Measurements from ENCODE around the gene EGLN2. TPM values are rescaled to one million over a fixed set of nuclear protein-coding genes. Genes with fewer than 3 reads are reported as not detected.
"Not testable (repeated sequence)": the region's sequence is repeated elsewhere in the genome, so short reads cannot be mapped to it uniquely, and the experiment has no call there.

Gene EGLN2
- total RNA-seq, 1 donor from 2014 or later = 83.1 TPM

DNA sequence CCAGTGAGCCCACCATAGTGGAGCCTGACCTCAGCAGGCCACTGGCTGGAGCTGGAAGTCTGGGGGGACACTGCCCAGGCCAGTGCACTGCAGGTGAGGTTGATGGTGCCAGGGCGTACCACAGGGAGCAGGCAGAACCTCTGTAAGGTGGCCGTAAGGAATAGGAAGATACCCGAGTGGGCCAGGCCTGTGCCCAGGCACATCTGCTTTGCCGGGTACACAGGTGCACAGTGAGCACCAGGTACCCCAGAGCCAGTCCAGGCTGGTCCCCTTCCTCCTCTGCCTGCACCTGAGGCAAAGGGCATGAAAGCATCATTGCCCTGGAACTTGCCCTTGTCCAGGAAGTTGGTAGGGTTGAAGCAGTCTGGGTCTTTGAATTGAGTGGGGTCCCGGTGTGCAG lies 9.5 kb downstream of the EGLN2 start:
- DNase-seq (ENCODE audit: low spot score) = no peak
- Mint-ChIP-seq H3K4me3 (ENCODE audit: unreplicated experiment) (no peak overlapping the region), H3K4me1 (ENCODE audit: low read depth) (peaks cover 73% of the 10 kb centered on the region), H3K9me3 (ENCODE audit: low read depth) (no peaks in the 10 kb centered on the region), H3K27me3 (ENCODE audit: low read depth) (no peaks in the 10 kb centered on the region), H3K27ac (ENCODE audit: unreplicated experiment) (no peak overlapping the region), H3K36me3 (ENCODE audit: low read depth) (peaks cover 11% of the 10 kb centered on the region)
- TF ChIP-seq, protein P1, sequence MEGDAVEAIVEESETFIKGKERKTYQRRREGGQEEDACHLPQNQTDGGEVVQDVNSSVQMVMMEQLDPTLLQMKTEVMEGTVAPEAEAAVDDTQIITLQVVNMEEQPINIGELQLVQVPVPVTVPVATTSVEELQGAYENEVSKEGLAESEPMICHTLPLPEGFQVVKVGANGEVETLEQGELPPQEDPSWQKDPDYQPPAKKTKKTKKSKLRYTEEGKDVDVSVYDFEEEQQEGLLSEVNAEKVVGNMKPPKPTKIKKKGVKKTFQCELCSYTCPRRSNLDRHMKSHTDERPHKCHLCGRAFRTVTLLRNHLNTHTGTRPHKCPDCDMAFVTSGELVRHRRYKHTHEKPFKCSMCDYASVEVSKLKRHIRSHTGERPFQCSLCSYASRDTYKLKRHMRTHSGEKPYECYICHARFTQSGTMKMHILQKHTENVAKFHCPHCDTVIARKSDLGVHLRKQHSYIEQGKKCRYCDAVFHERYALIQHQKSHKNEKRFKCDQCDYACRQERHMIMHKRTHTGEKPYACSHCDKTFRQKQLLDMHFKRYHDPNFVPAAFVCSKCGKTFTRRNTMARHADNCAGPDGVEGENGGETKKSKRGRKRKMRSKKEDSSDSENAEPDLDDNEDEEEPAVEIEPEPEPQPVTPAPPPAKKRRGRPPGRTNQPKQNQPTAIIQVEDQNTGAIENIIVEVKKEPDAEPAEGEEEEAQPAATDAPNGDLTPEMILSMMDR (IDR thresholded peaks at IDR 0.05) = no peak

DNA sequence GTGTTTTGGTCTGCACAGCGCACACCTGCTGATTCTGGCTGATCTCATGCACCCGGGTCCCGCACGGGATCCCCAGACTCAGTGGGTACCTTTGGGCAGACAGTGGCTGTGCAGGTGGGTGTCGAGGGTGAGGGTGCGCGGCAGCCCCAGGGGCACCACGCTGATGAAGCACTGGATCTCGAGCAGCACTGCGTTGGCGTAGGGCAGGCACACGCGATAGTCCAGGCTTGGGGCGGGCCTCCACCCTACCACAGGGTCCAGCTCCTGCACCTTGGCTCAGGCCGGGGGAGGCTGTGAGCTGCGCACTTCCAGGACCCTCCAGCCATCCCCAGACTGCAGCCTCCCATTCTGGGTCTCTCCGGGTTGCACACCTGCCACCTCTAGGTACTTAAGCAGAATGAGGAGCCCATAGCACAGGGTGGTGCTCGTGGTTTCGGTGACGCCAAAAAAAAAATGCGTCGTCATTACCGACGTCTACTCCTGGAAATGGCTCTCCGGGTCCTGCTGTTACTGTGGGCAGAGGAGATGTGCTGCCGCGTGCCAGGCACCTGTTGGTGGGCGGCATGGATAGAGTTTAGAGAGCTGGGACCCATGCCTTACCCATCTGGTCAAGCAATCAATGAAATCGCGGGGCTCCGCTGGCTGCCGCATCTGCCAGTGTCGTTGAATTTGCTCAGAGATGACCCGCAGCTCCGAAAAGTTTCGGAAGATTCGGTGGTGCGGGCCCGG lies 10.5 kb downstream of the EGLN2 start:
- TF ChIP-seq, protein P1 (IDR thresholded peaks at IDR 0.05) = no peak
- Mint-ChIP-seq H3K9me3 (ENCODE audit: low read depth) (no peaks in the 10 kb centered on the region), H3K27ac (ENCODE audit: unreplicated experiment) (peak overlapping the region; percentile 45), H3K4me3 (ENCODE audit: unreplicated experiment) (peak overlapping the region; percentile 16), H3K36me3 (ENCODE audit: low read depth) (peaks cover 11% of the 10 kb centered on the region), H3K27me3 (ENCODE audit: low read depth) (no peaks in the 10 kb centered on the region), H3K4me1 (ENCODE audit: low read depth) (peaks cover 72% of the 10 kb centered on the region)
- no peak for DNase-seq (ENCODE audit: low spot score)

DNA sequence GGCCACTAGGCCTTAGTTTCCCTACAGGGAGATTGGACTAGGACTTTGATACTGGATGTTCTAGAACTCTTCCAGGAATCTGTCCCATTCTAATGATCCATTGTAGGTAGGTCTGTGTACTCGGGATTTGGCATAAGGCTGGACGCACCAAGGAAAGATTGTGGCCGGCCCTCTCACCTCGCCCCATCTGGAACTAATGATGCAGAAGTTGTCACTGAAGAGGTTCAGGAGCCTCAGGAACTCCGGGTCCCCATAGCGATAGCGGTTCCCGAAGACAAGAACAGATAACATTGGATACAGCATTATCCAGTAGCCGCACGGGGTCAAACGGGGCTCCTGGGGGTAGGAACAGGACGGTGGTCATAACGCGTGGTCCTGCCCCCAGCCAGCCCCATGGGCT lies 11.2 kb downstream of the EGLN2 start:
- peaks cover 66% of the 10 kb centered on the region for H3K4me1 Mint-ChIP-seq (ENCODE audit: low read depth)
- no peak for DNase-seq (ENCODE audit: low spot score)
- H3K27me3 Mint-ChIP-seq (ENCODE audit: low read depth) = no peaks in the 10 kb centered on the region
- no peaks in the 10 kb centered on the region for H3K9me3 Mint-ChIP-seq (ENCODE audit: low read depth)
- H3K4me3 Mint-ChIP-seq (ENCODE audit: unreplicated experiment) = peak overlapping the region; percentile 85
- peak overlapping the region; percentile 45 for H3K27ac Mint-ChIP-seq (ENCODE audit: unreplicated experiment)
- TF ChIP-seq, protein P1 (IDR thresholded peaks at IDR 0.05) = no peak
- peaks cover 11% of the 10 kb centered on the region for H3K36me3 Mint-ChIP-seq (ENCODE audit: low read depth)

DNA sequence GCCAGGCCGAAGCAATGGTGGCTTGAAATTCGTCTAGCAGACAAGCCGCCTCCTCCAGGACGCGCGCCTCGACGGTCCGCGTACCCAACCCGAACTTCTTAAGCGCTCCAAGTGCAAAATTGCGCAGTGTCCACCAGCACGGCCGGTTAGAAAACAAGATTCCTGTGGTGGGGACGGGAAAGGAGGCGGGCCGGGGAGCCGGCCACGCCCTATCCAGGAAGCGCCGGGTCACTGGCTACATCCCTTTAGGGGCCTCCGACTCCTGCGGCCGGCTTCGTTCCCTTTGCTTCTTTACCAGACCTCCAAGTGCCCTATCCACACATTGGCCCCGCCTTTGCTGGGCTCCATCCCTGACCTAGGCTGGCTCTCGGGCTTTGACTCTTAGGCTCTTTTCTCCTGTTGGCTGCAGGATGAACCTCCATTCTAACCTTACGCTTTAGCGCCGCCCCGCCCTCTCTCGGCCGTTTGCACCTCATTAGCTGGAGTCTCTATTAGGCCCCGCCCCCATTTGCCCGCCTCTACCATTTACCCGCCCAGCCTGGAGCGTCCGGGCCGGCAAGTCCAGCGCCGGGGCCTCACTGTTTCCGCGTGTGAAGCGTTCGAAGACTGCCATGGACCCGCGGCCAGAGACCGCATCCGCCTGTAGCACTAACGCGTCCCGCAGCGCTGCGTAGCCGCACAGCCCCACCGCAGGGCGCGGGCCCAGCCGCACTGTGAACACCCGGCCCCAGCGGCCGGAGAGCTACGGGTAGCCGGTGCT lies 11.8 kb downstream of the EGLN2 start:
- peaks cover 59% of the 10 kb centered on the region for H3K4me1 Mint-ChIP-seq (ENCODE audit: low read depth)
- H3K9me3 Mint-ChIP-seq (ENCODE audit: low read depth); DNase-seq (ENCODE audit: low spot score); H3K27me3 Mint-ChIP-seq (ENCODE audit: low read depth): not testable (repeated sequence)
- TF ChIP-seq, protein P1 (IDR thresholded peaks at IDR 0.05) = peak; percentile 9
- H3K36me3 Mint-ChIP-seq (ENCODE audit: low read depth) = peaks cover 11% of the 10 kb centered on the region
- H3K4me3 Mint-ChIP-seq (ENCODE audit: unreplicated experiment) = peak overlapping the region; percentile 85
- H3K27ac Mint-ChIP-seq (ENCODE audit: unreplicated experiment) = peak overlapping the region; percentile 92

DNA sequence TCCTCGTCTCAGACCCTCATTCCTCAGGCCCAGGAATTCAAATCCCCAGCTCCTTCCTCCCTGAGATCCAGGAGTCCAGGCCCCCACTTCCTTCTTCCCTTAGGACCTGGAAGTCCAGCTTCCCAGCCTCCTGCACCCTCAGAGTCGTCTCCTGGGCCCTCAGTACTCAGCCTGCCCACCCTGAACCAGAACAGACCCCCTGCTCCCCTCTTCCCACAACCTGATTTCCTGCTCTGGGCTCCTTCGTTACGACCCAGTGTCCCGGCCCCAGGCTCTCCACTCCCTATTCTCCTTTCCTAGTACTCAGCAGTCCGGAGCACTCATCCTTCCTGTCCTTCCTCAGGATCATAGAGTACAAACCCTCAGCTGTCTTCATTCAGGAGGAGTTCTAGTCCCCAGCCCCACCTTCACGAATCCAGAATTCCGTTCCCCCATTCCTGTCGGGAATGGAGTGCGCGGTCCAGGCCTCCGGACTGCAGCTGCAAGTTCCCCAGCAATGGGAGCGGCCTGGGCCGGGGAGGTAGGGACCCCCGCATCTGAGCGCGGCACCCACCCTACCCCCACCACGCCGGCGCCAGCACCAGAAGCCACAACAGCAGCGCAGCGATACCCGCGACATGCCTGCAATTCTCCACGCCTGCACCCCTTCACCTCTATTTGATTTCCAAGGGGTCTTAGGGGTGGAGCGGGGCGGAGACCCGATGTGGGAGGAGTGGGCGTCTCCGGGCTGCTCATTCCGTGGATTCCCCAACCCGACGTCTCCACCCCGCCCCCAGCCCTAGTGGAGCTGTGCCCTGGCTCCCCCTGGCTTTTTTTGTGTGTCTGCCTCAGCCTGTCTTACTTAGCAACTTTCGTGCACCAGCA lies 12.7 kb downstream of the EGLN2 start:
- DNase-seq (ENCODE audit: low spot score) = no peak
- TF ChIP-seq, protein P1 (IDR thresholded peaks at IDR 0.05) = peak; percentile 5
- peaks cover 50% of the 10 kb centered on the region for H3K4me1 Mint-ChIP-seq (ENCODE audit: low read depth)
- H3K4me3 Mint-ChIP-seq (ENCODE audit: unreplicated experiment) = peak overlapping the region; percentile 85
- H3K27ac Mint-ChIP-seq (ENCODE audit: unreplicated experiment) = peak overlapping the region; percentile 59
- no peaks in the 10 kb centered on the region for H3K9me3 Mint-ChIP-seq (ENCODE audit: low read depth)
- peaks cover 11% of the 10 kb centered on the region for H3K36me3 Mint-ChIP-seq (ENCODE audit: low read depth)
- H3K27me3 Mint-ChIP-seq (ENCODE audit: low read depth) = no peaks in the 10 kb centered on the region

DNA sequence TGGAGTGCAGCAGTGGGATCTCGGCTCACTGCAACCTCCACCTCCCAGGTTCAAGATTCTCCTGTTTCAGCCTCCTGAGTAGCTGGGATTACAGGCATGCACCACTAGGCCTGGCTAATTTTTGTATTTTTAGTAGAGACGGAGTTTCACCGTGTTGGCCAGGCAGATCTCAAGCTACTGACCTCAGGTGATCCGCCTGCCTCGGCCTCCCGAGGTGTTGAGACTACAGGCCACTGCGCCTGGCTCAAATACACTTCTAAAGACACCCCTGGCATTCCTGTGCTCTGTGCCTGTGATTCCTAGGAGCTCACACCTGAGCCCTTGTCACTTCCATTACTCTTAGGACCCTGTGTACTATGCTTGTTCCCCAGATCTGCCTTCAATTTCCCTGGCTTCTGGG lies 13.6 kb downstream of the EGLN2 start:
- not testable (repeated sequence) for H3K9me3 Mint-ChIP-seq (ENCODE audit: low read depth); H3K36me3 Mint-ChIP-seq (ENCODE audit: low read depth); DNase-seq (ENCODE audit: low spot score); H3K27me3 Mint-ChIP-seq (ENCODE audit: low read depth); H3K4me3 Mint-ChIP-seq (ENCODE audit: unreplicated experiment)
- H3K4me1 Mint-ChIP-seq (ENCODE audit: low read depth) = peaks cover 44% of the 10 kb centered on the region
- peak overlapping the region; percentile 85 for H3K27ac Mint-ChIP-seq (ENCODE audit: unreplicated experiment)

All from chondrocyte (in vitro differentiated cells).